ENCODE data around the gene DMD.
"Not testable (repeated sequence)": the region's sequence is repeated elsewhere in the genome, so short reads cannot be mapped to it uniquely, and the experiment has no call there.

DMD gene

GRCh38 chrX:32614707-32615106 lies 596.6 kb downstream of the DMD start:
- DNase-seq (ENCODE audit: low spot score): no peak

GRCh38 chrX:32599156-32599555 lies 612.2 kb downstream of the DMD start:
- no peak for DNase-seq (ENCODE audit: low spot score)

GRCh38 chrX:32598707-32599106 lies 612.6 kb downstream of the DMD start:
- DNase-seq (ENCODE audit: low spot score): no peak

GRCh38 chrX:32597777-32598176 lies 613.6 kb downstream of the DMD start:
- no peak for DNase-seq (ENCODE audit: low spot score)

GRCh38 chrX:32592786-32593185 lies 618.6 kb downstream of the DMD start:
- DNase-seq (ENCODE audit: low spot score): no peak

GRCh38 chrX:32591589-32591988 lies 619.8 kb downstream of the DMD start:
- no peak for DNase-seq (ENCODE audit: low spot score)

- DNase-seq (ENCODE audit: low spot score): no peak
These were observed 628.6 kb downstream of the DMD start for GRCh38 chrX:32582729-32583128.

- DNase-seq (ENCODE audit: low spot score): no peak
These were observed 634.5 kb downstream of the DMD start for GRCh38 chrX:32576885-32577284.

GRCh38 chrX:32572644-32573043 lies 638.7 kb downstream of the DMD start:
- DNase-seq (ENCODE audit: low spot score): no peak

GRCh38 chrX:32571579-32571978 lies 639.8 kb downstream of the DMD start:
- DNase-seq (ENCODE audit: low spot score): no peak

GRCh38 chrX:32562261-32562660 lies 649.1 kb downstream of the DMD start:
- no peak for DNase-seq (ENCODE audit: low spot score)

- DNase-seq (ENCODE audit: low spot score): no peak
These were observed 666.2 kb downstream of the DMD start for GRCh38 chrX:32545101-32545500.

GRCh38 chrX:32538554-32538953 lies 672.8 kb downstream of the DMD start:
- DNase-seq (ENCODE audit: low spot score): no peak

GRCh38 chrX:32533848-32534247 lies 677.5 kb downstream of the DMD start:
- DNase-seq (ENCODE audit: low spot score): no peak

GRCh38 chrX:32532262-32532661 lies 679.1 kb downstream of the DMD start:
- DNase-seq (ENCODE audit: low spot score): no peak

GRCh38 chrX:32530802-32531403 lies 680.4 kb downstream of the DMD start:
- no peak for DNase-seq (ENCODE audit: low spot score)

GRCh38 chrX:32528451-32528850 lies 682.9 kb downstream of the DMD start:
- DNase-seq (ENCODE audit: low spot score): not testable (repeated sequence)

GRCh38 chrX:32525234-32525633 lies 686.1 kb downstream of the DMD start:
- no peak for DNase-seq (ENCODE audit: low spot score)

GRCh38 chrX:32524385-32524784 lies 687.0 kb downstream of the DMD start:
- no peak for DNase-seq (ENCODE audit: low spot score)

- DNase-seq (ENCODE audit: low spot score): no peak
These were observed 690.6 kb downstream of the DMD start for GRCh38 chrX:32520789-32521188.

- DNase-seq (ENCODE audit: low spot score): no peak
These were observed 696.4 kb downstream of the DMD start for GRCh38 chrX:32514986-32515385.

GRCh38 chrX:32501606-32502005 lies 709.7 kb downstream of the DMD start:
- DNase-seq (ENCODE audit: low spot score): no peak

- no peak for DNase-seq (ENCODE audit: low spot score)
These were observed 714.7 kb downstream of the DMD start for GRCh38 chrX:32496671-32497070.

GRCh38 chrX:32495855-32496254 lies 715.5 kb downstream of the DMD start:
- DNase-seq (ENCODE audit: low spot score): no peak

- no peak for DNase-seq (ENCODE audit: low spot score)
These were observed 722.2 kb downstream of the DMD start for GRCh38 chrX:32489125-32489524.

Measured in HuH-7.5 (cell line).